Tibial nerve (tissue), 3 donors: ENCODE measurements around the gene KIF21B.

ENCODE experiments used
- POLR2A ChIP-seq, 2 donors: fragments of 450-650 bp; IDR thresholded peaks; one replicate each; pipeline ENCODE4 v1.6.1; 2017; ENCODE audit warnings: antibody characterized with exemption in 2 of 2, mild to moderate bottlenecking in 2 of 2, moderate library complexity in 2 of 2
- TF ChIP-seq, protein P1 (sequence below), 5 experiments: fragments of 200-600 bp in 3 of 5; fragments of 450-650 bp in 2 of 5; sonication (generic) in 3 of 5; IDR thresholded peaks; one replicate each; pipeline ENCODE4 v1.5.1; 2016 to 2019; ENCODE audit warnings: antibody characterized with exemption in 5 of 5, mild to moderate bottlenecking in 3 of 5, moderate library complexity in 2 of 5

DNA sequence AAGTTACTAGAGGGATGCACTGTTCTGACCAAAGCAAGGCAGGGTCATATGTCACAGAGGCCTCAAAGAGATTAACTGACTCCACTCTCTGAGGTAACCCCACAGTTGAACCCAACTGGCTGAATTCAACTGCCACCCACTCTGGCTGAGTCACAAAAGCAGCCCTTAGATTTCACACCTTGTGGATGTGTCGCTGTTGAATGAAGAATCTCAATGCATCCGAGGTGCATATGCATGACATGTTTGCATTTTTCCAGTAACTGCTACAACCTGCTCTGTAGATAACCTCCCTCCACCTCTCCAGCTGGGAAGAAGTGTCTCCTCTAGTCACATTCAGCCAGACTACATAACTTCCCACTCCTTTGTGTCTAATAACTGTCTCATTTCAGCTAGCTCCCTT lies 27.9 kb upstream of the KIF21B start:
- no peak for TF ChIP-seq POLR2A (IDR thresholded peaks at IDR 0.05)
- TF ChIP-seq, protein P1, sequence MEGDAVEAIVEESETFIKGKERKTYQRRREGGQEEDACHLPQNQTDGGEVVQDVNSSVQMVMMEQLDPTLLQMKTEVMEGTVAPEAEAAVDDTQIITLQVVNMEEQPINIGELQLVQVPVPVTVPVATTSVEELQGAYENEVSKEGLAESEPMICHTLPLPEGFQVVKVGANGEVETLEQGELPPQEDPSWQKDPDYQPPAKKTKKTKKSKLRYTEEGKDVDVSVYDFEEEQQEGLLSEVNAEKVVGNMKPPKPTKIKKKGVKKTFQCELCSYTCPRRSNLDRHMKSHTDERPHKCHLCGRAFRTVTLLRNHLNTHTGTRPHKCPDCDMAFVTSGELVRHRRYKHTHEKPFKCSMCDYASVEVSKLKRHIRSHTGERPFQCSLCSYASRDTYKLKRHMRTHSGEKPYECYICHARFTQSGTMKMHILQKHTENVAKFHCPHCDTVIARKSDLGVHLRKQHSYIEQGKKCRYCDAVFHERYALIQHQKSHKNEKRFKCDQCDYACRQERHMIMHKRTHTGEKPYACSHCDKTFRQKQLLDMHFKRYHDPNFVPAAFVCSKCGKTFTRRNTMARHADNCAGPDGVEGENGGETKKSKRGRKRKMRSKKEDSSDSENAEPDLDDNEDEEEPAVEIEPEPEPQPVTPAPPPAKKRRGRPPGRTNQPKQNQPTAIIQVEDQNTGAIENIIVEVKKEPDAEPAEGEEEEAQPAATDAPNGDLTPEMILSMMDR (IDR thresholded peaks at IDR 0.05): no peak
